HG03039 (cell line): Measurements from ENCODE around the gene ASAH2.
"Not testable (repeated sequence)": the region's sequence is repeated elsewhere in the genome, so short reads cannot be mapped to it uniquely, and the experiment has no call there.

Experiments
- ATAC-seq: cut with Tn5 transposase; IDR thresholded peaks from one replicate; pipeline ENCODE4 v1.9.1; 2021; ENCODE audit warnings: mild to moderate bottlenecking, moderate library complexity; ENCODE audit not compliant: unreplicated experiment

The ASAH2 gene

GRCh38 chr10:50260791-50261281 is 9.5 kb upstream of the ASAH2 start:
- peak; percentile 97 for ATAC-seq

GRCh38 chr10:50254479-50254878 is 3.2 kb upstream of the ASAH2 start:
- no peak for ATAC-seq

- no peak for ATAC-seq
Observed at GRCh38 chr10:50250096-50250854, 1.0 kb downstream of the ASAH2 start.

GRCh38 chr10:50248598-50248997 is 2.7 kb downstream of the ASAH2 start:
- ATAC-seq, result no peak

- ATAC-seq, result no peak
Observed at GRCh38 chr10:50248062-50248461, 3.3 kb downstream of the ASAH2 start.

- ATAC-seq, result no peak
Observed at GRCh38 chr10:50244201-50244600, 7.1 kb downstream of the ASAH2 start.

- ATAC-seq, result no peak
Observed at GRCh38 chr10:50242777-50243176, 8.5 kb downstream of the ASAH2 start.

- not testable (repeated sequence) for ATAC-seq
Observed at GRCh38 chr10:50241478-50241877, 9.8 kb downstream of the ASAH2 start.

- ATAC-seq, result no peak
Observed at GRCh38 chr10:50234486-50234885, 16.8 kb downstream of the ASAH2 start.

- no peak for ATAC-seq
Observed at GRCh38 chr10:50232261-50232639, 19.1 kb downstream of the ASAH2 start.

GRCh38 chr10:50231515-50232260 is 19.6 kb downstream of the ASAH2 start:
- ATAC-seq, result no peak

- no peak for ATAC-seq
Observed at GRCh38 chr10:50229460-50229859, 21.9 kb downstream of the ASAH2 start.

- ATAC-seq, result no peak
Observed at GRCh38 chr10:50228672-50229071, 22.6 kb downstream of the ASAH2 start.

GRCh38 chr10:50226610-50227009 is 24.7 kb downstream of the ASAH2 start:
- no peak for ATAC-seq

- peak; percentile 85 for ATAC-seq
Observed at GRCh38 chr10:50224330-50224952, 26.9 kb downstream of the ASAH2 start.

- no peak for ATAC-seq
Observed at GRCh38 chr10:50222199-50222598, 29.1 kb downstream of the ASAH2 start.

- no peak for ATAC-seq
Observed at GRCh38 chr10:50221470-50221869, 29.8 kb downstream of the ASAH2 start.

- ATAC-seq, result no peak
Observed at GRCh38 chr10:50219646-50220045, 31.7 kb downstream of the ASAH2 start.

- ATAC-seq, result no peak
Observed at GRCh38 chr10:50219200-50219599, 32.1 kb downstream of the ASAH2 start.

GRCh38 chr10:50216894-50217293 is 34.4 kb downstream of the ASAH2 start:
- ATAC-seq, result no peak

- no peak for ATAC-seq
Observed at GRCh38 chr10:50216418-50216817, 34.9 kb downstream of the ASAH2 start.

- ATAC-seq, result no peak
Observed at GRCh38 chr10:50211670-50212069, 39.6 kb downstream of the ASAH2 start.
